ENCODE measurements around the gene FNBP1L. TPM values are rescaled to one million over a fixed set of nuclear protein-coding genes. Genes with fewer than 3 reads are reported as not detected.

The FNBP1L gene
- polyA plus RNA-seq, 3 donors = 101 to 125 (median 108) TPM

DNA sequence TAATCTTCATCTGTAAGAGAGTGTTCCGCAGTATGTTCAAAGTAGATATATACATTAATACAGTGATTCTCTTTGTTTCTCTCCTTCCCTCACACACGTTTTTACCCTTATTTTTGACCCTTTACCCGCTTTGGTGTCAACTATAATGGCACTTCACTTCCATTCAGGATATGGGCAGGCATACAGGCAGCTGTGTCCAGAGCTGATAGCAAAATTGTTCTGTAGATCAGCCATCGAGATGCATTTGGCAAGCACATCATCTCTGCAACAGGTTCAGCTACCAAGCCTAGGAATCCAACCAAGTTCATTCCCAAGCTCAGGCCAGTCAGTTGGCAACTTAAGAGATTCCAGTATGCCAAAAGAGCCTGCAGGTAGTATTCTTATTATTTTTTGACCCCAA lies 74.8 kb downstream of the FNBP1L start:
- DNase-seq = no peak

DNA sequence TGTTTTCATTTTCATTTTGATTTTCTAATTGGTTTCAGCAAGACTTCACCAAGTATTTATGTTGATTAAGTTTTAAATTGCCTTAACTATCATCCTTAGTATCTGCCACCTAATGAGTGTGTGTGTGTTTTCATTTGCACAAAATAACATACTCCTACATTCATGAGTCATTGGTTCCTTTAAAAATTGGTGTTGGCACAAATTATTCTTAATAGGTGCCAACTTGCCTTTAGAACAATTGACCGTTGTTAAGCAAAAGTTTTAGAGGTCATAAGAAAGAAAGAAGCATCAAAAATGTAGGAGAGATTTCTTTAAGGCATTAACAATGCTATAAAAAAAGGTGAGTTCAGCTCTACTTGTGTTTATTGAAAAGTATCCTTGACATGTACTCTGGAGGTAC lies 77.5 kb downstream of the FNBP1L start:
- no peak for DNase-seq

DNA sequence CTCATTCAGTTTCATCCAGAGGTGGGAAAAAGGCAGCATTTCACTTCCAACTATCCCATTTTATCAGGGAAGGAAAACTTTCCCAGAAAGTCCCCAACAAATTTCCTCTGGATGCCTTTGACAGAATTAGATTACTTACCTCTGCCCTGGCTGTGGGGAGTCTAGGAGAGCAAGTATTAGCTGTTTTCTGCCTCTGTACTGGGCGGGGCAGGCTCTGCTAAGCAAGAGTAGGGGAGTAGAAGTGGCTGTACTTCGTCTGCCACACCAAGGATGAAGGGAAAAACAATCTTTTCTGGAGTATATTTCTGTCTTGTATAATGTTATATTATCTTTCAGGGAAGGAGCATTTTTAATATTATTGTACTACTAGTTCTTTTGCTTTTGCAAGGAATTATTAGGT lies 78.5 kb downstream of the FNBP1L start:
- DNase-seq = no peak

DNA sequence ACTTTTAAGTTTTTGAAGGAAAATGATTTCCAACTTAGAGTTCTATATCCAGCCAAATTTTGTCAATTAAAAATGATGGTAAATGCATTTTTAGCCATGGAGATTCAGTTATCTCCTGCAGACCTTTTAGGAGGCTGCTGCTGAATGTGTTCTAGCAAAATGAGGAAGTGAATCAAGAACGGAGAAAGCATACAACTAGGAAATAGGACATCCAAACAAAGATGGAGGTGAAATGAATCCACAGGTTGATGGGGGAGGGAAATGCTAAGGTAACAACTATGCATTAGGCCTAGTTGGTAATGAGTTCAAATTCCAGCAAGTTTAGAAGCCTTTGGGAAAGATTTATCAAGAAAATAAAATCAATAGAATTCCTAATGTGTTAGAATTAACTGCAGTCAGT lies 80.5 kb downstream of the FNBP1L start:
- no peak for DNase-seq

DNA sequence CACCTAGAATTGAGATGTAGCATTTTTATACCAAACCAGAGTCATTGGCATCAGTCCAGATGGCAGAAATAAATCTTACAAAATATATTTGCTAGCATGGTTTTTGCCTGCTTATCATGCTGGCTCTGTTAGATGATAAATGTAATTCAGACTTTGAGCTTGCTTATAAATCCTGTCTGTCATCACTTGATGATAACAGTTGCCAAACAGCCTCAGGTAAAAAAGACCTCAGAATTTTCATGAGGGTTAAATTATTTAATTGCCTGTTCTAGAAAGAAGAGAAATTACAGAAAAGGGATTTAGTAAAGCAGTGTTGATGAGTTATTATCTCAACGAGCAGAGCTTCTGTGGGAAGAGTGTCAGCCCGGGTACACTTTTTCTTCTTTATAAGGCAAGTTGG lies 83.3 kb downstream of the FNBP1L start:
- DNase-seq = no peak

DNA sequence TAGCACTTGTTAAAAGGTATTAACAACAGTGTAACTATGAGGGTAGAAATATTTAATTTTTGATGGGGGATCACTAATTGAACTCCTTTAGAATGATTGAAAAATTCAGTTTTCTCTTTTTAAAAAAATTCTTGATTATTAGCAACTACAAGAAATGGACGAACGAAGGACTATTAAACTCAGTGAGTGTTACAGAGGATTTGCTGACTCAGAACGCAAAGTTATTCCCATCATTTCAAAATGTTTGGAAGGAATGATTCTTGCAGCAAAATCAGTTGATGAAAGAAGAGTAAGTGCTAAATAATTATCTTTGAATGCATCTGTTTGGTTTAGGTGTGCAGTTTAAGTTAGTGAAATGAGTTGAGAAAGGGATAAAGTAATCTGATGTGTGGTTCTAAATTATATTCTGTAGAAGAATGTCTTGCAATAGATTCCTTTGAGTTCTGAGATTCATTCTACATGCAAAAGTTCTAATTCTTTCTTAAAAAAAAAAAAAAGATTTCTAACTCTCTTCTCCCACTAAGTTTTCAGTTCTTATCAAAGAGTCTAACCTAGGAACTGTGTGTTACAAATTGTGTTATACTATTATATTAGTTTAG lies 85.0 kb downstream of the FNBP1L start:
- DNase-seq = no peak

DNA sequence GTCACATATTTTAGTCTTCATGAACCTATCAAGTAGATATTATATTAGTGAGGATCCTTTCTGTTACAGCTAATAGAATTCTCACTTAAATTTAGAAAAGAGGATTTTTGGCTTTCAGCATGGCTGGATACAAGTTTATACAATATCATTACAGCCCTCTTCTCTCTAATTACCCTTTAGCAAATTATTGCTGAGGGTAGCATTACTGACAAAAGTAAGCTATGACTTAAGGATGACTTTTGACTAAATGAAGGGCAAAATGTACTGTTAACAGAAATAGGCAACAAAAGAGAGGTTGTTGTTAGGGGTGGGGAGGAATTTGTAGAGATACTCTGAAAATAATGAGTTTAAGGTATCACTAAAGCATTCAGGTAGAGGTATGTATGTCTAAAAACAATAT lies 85.8 kb downstream of the FNBP1L start:
- DNase-seq = no peak

DNA sequence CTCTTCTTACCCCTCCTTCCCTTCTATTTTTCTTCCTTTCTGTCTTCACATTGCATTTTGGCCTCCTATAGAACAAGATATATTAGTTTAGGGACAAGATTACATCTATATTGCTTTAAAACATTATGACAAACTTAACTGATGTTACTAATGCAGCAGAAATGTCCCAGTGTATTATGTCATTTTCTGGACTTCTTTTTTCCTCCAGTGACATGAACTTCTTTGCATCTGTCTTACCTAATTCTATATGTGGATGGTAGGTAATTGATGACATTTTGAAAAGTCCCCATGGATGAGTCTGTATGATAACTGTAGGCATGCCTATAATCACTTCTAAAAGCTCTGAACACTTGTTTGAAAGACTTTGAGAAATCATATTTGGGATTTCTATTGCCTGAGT lies 89.5 kb downstream of the FNBP1L start:
- DNase-seq = no peak

DNA sequence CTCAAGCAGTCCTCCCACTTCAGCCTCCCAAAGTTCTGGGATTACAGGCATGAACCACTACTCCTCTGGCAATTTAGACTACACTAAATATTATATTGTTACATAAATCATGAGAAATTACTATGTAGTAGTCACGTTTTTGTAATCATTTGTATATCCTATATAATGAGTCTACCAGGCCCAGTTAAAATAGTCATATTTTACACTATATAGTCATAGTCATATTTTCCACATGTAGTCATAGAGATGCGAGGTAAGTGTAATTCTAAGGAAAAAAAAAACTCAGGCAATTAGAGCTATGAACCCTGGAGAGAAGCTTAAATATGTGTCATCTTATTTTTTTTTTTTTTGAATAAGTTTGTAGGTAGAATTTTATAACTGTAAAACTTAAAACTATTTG lies 90.0 kb downstream of the FNBP1L start:
- no peak for DNase-seq

DNA sequence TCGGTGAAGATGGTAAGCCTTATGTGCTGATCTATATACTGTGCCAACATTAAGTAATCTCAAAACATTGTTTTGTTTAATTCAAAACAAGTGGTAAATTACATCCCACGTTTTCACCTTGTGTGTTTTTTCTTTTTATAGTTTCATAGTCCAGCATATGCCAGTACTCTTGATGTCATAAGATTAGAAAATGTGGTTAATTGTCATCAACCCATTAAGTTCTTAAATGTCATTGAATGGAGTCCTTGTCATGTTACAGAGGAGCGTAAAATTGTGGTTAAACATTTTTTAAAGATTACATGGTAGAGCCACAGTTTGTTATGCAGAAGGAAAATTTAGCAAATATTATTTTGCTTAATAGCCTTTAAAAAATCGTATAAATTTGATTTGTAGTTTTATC lies 93.1 kb downstream of the FNBP1L start:
- DNase-seq = no peak

DNA sequence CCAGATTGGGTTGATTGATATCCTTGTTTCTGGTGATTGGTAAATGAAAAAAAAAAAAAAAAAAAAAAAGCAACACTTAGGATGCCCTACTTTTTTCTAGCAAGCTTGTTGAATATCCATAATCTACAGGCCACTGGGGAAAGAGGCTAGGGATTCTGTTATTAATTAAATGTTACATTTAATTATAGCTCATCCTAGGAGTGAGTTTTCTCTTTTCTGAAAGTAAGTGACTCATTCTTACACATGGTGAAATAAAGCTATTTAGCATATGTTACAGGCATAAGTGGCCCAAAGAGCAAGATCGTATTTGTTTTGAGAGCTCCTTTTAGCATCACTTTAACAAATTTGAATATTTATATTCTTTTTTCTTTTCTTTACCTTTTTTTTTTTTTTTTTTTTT lies 94.5 kb downstream of the FNBP1L start:
- no peak for DNase-seq

DNA sequence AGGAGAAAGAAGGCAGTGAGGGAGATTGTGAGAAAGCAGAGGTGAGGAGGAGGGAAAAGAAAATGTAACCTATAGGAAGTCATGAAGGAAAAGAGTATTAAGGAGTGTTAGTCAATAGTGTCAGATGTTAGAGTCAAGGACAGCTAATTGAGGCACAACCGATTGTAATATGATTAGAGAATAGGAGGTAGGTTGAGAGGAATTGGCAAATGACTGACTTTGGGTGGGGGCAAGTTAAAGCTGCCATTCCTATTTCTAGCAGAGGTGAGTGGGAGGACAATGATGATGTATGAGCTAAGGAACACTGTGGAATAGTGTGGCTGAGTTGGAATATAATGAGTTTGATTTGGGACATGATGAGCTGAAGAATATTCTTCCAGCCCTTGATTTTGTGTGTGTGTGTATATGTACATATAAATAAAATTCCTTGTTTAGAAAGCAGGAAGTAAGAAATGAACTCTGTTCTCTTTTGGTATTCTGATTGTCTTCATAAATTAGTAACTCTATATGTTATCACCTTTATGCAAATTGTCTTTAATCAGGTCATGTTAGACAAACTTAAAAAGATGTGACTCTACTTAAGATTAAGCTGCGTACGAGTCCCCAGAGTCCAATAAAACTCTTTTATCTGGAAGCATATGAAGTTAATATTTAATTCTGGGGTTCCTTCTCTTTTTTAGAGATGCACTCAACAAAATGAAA lies 98.4 kb downstream of the FNBP1L start:
- DNase-seq = no peak

DNA sequence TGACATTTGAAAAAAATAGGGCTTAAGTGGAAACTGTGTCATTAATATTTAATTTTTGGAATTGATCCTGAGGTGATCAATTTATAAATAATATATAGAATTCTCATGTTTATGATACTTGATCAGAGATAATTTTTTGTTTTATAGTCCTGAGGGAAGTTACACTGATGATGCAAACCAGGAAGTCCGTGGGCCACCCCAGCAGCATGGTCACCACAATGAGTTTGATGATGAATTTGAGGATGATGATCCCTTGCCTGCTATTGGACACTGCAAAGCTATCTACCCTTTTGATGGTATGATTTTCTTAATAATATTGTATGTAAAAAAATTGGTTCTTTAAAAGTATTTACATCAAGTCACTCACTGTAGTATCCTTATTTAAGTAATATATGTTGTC lies 101.2 kb downstream of the FNBP1L start:
- no peak for DNase-seq

DNA sequence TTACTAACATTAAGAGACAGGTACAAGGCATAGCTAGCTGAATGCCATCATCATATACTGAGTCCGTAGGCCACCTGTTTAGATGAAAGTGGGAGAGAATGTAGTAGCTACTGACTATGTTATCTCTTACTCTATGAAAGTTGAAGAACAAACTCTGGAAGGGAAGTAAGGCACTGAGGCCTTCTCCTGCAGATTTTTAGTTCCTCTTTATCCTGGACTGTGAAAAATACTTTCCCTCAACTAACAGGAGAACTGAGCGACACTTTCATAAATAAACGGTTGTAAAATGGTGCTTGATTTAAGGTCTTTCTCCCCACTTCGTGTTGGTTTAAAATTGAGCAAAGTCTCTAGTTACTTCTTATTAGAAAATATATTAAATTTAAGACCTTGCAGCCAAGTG lies 101.9 kb downstream of the FNBP1L start:
- DNase-seq = no peak

DNA sequence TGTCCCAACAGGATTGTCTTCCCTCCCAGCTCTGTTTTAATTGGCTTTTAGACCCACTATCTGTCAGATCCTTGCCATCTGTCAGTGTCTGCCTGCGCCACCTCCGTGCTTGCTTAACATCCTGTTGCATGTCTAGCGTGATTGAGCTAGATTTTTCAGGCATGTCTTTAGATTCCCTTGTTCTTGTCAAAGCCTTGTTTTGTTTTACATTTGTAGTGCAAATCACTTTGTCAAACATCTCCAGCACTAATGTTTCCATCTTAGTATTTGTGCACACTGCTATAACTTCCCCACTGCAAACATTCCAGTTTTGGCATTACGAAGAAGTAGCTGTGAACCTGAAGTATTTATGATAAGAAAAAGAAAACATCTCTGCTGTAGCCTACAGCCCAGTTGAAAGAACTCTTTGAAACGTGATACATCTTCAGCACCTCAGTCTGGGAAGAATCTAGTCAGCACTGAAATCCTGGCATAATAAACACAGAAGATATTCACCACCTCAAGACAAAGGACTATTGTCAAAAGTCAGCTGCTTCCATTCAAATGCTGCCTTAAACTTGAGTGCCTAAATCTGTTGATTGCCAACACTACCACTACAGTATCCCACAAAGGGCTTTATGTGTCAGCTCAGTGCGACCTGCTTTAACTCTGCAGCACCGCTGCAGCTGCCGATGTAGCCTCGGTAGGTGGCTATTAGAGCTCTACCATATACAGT lies 105.0 kb downstream of the FNBP1L start:
- DNase-seq = peak; percentile 21

DNA sequence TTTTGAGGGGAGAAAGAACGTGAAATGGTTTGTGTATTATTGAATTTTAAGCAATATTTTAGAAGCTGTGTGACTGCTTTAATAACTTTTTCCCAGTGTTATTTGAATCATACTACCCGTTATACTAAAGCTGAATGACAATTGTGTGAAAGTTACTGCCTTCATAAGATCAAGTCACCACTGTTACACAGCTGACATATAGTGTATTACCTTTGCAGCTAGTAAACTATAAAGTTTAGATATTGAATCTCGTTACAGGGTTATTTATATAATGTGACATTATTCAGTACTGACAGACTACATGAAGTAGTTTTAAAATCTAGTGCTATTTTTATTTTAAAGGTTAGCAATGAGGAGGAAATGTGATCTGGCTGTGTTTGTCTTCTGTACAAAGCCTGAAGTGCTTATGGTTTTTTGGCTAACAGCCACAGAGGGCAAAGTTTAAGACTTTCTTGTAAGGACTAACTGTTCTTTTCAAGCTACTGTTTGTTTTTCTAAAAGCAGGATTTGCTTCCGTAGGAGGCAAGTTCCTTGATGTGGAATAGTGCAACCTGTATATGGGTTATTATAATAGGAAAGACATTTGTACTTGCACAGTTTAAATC lies 106.1 kb downstream of the FNBP1L start:
- peak; percentile 60 for DNase-seq

DNA sequence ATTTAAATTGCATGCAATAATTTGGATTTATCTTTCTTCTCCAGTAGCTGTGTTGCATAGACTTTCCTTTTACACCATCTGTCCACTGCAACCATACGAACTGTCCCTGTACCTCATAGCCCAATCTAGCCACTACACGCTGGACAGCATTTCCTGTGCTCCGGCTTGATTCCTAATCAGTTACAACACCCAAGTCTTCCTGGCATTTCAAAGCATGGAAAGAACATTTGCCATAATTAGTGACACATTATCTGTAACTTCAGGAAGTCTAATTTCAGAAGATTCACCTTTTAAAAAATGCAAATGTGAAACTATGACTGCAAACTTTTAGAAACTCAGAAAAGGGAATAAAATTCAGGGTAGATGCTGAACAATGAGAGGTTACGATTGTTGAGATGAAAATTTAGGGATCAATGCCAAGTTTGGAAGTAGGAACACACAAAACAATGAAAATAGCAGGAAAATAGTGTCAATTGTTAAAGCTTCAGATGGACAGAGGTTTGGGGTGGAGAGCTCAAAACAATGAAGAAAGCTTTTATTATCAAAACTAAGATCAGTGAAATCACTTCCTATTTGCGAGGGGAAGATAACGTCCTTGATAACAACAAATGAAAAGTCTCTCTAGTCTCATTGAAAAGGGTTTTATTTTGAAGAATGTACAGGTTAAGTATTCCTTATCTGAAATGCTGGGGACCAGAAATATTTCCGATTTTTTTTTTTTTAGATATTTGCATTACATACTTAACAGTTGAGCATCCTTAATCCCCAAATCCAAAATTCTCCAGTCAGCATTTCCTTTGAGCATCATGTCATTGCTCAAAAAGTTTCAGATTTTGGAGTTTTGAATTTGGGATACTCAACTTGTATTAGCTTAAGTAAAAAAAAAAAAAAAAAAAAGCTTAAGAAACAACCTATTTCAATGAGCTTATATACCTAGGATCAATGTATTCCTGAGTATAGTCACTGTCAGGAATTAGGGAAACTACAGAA lies 107.3 kb downstream of the FNBP1L start:
- no peak for DNase-seq

DNA sequence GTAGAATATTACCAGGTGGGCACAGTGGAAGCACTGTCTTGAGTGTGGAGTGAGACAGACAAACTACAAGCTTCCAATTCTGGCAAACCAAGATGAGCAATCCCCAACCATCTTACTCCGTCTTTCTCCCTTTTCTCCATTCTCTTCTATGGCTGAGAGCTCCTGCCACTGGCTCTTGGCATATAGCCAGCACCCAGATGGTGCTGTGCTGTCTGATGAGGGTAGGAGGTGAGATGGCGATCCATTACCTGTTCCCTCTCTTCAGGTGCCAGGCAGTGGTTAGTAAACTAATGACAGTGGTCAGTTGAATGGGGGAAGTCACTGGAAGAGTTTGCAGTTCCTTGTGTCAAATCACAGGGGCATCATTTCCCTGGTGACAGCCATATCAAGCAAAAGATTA lies 108.4 kb downstream of the FNBP1L start:
- DNase-seq = no peak

DNA sequence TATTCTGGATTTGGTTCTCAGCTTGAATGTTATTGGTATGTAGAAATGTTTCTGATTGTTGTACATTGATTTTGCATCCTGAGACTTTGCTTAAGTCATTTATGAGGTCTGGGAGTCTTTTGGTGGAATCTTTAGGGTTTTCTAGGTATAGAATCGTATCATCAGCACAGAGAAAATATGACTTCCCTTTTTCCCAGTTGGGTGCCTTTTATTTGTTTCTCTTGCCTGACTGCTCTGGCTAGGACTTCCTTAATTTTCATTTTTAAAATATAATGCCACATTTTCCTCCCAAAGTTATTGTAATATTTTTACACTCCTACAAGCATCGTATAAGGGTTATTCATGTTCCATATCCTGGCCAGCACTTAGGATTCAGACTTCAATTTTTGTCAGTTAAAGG lies 111.1 kb downstream of the FNBP1L start:
- no peak for DNase-seq

DNA sequence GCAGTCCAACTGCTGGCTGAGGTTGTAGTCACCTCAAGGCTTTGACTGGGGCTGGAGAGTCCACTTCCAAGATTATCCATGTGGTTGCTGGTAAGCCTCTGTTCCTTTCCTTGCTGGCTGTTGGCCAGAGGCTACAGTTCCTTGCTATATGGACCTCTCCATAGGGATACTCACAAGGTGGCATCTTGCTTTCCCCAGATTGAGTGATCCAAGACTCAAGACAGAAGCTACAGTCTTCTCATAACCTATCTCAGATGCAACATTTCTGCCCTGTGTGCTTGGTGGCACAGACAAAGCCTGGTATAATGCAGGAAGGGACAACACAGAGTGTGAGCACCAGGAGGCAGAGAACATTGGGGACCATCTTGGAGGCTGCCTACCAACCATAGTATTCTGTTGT lies 111.8 kb downstream of the FNBP1L start:
- no peak for DNase-seq

DNA sequence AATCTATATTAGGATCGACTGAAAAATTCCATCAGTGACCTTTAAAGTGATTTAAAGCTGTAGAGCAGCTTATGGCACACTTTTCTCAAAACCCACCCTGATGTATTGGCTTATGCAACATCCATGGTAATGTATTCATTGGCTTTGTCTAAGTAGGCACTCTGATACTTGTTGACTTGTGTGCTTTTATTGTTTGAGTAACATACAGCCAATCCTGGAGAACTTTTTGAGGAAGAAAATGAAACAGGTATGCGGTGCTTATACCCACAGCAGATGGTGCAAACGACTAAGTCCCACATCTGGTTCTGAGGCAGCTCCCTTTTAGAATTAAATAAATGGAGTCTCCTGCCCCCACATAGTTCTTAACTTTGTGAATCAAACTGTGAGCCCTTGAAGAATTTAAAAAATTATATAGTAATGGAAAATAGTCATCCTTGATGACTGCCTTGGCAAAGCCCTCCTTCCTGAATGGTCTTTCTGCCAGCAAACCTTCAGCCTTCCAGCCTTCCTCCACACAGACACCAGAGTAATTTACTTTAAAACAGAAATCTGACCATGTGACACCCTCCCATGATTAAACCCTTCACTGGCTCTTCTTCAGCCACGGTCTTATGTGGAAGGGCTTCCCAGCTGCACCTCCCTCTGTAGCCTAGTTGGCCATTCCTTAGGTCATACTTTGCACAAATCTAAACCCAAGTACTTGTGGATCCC lies 117.7 kb downstream of the FNBP1L start:
- no peak for DNase-seq

All from renal pelvis (tissue), 4 donors.